GM12872 (cell line): ENCODE measurements around the gene C16orf95.

ENCODE experiments used
- TF ChIP-seq, protein P1 (sequence below): IDR thresholded peaks from 3 replicates; pipeline ENCODE4 v1.5.1; 2011; ENCODE audit warnings: low read depth, mild to moderate bottlenecking, low read length, moderate library complexity; ENCODE audit not compliant: insufficient read depth

C16orf95 gene

DNA sequence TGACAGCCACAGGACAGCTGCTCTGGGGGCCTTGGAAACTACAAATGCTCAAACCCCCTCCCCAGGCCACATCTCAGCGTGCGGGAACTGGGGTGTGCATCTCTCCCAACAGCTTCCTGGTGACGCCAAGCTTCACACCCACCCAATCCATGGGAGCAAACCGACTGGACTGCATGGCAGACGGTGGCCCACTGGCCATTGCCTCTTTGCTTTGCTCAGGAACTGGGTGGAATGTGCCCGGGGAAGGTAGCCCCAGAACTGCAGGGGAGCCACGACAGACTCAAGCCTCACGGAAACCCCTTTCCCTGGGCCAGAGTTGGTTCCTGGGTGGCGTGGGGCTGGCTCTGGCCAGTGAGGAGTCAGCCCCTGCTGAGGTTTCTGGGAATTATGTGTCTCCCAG lies 5.2 kb upstream of the C16orf95 start:
- TF ChIP-seq, protein P1, sequence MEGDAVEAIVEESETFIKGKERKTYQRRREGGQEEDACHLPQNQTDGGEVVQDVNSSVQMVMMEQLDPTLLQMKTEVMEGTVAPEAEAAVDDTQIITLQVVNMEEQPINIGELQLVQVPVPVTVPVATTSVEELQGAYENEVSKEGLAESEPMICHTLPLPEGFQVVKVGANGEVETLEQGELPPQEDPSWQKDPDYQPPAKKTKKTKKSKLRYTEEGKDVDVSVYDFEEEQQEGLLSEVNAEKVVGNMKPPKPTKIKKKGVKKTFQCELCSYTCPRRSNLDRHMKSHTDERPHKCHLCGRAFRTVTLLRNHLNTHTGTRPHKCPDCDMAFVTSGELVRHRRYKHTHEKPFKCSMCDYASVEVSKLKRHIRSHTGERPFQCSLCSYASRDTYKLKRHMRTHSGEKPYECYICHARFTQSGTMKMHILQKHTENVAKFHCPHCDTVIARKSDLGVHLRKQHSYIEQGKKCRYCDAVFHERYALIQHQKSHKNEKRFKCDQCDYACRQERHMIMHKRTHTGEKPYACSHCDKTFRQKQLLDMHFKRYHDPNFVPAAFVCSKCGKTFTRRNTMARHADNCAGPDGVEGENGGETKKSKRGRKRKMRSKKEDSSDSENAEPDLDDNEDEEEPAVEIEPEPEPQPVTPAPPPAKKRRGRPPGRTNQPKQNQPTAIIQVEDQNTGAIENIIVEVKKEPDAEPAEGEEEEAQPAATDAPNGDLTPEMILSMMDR: no peak

- TF ChIP-seq, protein P1: no peak
These were observed 4.3 kb upstream of the C16orf95 start for GRCh38 chr16:87321336-87322107.

GRCh38 chr16:87320510-87321227 lies 3.5 kb upstream of the C16orf95 start:
- TF ChIP-seq, protein P1: no peak

- TF ChIP-seq, protein P1: no peak
These were observed 2.9 kb upstream of the C16orf95 start for GRCh38 chr16:87319997-87320491.

GRCh38 chr16:87319011-87319410 lies 1.8 kb upstream of the C16orf95 start:
- TF ChIP-seq, protein P1: no peak

DNA sequence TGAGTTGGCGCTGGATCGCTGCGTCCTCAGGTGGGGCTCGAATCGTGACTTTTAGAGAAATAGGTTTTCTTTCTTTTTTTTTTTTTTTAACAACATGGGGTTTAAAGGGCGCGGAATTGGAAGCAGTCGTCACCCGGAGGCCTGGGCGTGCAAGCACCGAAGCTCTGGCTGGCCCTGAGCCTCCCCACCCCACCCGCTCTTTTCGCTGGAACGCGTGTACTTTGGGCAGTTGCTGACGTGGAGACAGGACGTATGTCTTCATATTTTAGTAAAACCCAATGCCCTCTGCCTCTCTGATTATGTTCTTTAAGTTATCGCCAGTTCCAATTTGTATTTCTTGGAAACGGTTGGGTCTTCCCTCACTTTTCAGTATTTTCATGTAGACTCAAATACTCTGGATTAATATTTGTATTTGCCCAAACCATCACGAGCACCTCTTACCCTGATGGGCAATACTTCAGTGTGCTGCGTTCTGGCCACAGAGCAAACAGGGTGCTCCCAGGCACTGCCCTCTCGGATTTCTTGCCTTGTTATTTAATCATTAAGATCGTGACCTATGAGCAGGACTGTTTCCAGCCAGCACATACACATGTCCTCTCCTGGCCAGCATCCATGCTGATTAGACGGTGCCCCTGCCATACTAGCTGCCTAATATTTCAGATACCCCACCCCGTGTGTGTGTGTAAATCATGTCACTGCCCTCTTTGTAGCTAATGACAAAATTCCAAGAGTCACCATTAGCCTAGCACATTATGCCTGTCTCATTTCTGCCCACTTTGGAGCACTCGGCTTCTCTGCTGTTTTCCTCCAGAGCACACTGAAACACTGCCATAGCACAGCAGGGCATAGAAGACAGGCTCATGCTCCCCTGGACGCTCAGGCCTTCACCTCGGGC lies 805 bp upstream of the C16orf95 start:
- TF ChIP-seq, protein P1: no peak
